GM21717 (cell line): ENCODE measurements around the gene PGP.
"Not testable (repeated sequence)": the region's sequence is repeated elsewhere in the genome, so short reads cannot be mapped to it uniquely, and the experiment has no call there.

ENCODE experiments used
- ATAC-seq: cut with Tn5 transposase; IDR thresholded peaks from one replicate; pipeline ENCODE4 v1.9.1; 2021; ENCODE audit warnings: mild to moderate bottlenecking, moderate library complexity; ENCODE audit not compliant: unreplicated experiment

PGP gene

DNA sequence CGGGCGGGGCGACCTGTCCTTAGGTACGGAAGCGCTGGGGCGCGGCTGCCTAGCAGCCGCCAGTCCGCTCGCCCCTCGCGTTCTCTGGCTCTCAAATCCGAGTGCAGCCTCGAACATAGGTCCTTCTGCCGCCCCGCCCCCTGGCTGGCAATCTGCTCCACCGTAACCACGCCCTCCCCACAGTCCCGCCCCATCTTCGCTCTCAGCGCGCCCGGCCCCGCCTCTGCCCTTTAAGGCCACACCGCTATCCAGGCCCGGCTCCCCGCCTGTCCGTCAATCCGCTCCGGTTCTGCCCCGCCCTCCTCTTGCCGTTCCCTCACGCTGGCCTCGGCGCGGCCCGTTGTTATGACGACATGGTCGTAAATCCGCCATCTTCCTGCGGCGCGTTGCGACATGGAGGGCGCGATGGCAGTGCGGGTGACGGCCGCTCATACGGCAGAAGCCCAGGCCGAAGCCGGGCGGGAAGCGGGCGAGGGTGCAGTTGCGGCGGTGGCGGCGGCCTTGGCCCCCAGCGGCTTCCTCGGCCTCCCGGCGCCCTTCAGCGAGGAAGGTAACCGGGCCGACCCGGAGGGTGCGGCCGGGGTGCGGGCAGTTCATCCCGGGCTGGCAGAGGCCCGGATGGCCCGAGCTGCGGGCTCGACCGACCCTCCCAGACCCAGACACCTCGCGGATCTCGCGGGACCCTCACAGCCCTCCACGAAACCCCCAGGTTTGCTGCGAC lies 8.7 kb upstream of the PGP start, which contains the start of gene E4F1:
E4F1 (plus strand) TSS at position 371 of the 721 bp plus-strand sequence; CDS start at position 394, 23 bp downstream.
- peak; percentile 83 for ATAC-seq

DNA sequence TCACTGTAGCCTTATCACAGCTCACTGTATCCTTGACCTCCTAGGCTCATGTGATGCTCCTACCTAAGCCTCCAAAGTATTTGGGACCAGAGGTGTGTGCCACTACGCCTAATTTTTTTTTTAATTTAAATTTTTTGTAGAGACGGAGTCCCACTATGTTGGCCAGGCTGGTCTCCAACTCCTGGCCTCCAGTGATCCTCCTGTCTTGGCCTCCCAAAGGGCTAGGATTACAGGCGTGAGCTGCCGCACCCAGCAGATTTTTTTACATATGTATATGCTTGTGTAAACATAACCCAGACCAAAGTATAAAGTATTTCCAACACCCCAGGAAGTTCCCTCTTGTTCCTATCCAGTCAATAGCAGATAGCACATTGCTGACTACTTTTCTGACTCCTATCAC lies 1.7 kb upstream of the PGP start:
- ATAC-seq: no peak

DNA sequence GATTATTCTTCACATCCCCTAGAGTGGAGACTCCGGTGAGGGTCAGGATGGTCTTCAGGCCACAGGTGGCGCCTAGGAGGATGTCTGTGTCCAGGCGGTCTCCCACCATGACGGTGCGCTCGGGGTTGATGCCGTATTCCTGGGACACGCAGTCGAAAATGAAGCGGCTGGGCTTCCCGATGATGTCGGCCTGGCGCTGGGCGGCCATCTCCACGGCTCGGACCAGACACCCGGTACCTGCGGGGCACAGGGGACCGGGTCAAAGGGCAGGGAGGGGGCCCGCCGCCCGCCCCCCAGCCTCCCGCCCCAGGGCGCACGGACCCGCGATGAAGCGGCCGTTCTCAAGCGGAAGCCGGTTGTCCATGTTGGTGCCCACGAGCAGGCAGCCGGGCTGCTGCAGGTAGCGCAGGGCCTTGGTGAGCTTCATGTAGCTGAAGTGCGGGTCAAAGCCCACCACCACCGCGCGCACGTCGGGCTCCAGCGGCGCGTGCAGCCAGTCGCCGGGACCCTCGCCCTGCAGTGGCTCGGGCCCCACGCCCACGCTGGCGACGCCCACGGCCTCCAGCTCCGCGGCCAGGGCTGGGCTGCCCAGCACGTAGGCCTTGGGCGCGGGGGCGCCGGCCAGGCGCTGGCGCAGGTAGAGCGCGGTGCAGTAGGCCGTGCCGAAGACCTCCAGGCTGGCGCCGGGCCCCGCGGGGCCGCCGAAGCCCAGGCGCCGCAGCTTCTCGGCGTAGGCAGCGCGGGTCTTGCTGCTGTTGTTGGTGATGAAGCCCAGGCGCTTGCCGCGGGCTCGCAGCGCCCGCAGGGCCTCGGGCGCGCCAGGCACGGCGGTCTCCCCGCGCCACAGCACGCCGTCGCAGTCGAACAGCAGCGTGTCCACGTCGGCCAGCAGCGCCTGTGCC lies 572 bp downstream of the PGP start:
- peak; percentile 13 for ATAC-seq

DNA sequence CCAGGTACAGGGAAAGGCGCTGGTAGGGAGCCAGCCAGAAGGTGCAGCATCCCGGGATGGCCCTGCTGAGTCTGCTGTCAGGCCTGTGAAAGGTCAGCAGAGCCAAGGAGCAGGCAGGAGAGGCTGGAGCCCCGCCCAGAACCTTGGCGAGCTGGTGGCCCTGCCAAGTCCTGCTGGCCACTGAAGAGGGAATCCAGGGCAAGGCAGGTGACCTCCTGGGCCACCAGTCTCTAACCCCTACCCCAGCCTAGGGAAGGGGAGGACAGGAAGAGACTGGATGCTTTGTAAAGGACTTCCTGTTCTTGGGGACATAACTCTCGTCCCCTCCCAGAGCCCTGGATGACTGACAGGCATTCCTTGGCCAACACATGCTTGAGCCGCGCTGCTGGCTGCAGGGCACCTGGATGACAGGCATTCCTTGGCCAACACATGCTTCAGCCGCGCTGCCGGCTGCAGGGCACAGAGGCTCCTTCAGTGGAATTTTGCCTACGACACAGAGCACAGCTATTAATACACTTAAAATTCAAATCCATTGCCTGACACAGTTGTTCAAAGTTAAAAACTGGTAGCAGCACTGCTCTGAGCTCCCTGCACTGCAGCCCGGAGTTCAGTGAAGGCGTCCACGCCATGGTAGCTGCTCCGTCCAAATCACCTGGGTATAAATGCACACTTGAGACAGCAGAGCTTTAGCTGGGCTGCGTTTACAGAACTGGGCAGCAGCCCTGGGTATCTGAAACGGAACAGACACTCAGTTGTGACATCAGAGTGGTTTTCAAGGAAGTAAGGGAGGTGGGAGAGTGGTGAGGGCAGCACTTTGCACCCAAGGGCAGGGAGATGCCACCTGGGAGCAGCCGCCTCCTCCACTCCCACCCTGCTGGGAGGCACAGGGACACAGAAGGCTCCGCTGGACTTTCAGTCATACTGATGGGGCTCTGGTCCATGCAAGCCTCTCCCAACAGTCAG lies 2.0 kb downstream of the PGP start:
- ATAC-seq: no peak

DNA sequence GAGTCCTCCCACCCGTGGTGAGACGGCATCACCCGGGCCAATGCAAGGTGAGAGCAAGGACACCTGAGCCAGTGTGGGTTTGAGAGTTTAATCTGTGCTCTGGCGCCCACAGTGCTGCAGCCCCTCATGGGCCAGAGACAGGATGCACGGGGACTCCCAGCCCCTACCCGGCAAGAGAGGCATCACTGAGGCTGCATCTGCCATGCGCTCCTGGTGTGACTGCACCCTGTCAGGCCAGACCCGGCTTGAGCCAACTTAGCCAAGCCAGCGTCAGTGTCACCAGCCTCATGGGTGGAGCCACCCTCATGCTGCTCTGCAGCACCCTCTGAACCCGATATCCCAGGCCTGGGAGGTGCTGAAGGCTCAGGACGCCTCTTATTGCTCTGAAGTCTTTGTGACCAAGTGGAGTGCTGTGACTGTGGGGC lies 2.7 kb downstream of the PGP start:
- no peak for ATAC-seq

DNA sequence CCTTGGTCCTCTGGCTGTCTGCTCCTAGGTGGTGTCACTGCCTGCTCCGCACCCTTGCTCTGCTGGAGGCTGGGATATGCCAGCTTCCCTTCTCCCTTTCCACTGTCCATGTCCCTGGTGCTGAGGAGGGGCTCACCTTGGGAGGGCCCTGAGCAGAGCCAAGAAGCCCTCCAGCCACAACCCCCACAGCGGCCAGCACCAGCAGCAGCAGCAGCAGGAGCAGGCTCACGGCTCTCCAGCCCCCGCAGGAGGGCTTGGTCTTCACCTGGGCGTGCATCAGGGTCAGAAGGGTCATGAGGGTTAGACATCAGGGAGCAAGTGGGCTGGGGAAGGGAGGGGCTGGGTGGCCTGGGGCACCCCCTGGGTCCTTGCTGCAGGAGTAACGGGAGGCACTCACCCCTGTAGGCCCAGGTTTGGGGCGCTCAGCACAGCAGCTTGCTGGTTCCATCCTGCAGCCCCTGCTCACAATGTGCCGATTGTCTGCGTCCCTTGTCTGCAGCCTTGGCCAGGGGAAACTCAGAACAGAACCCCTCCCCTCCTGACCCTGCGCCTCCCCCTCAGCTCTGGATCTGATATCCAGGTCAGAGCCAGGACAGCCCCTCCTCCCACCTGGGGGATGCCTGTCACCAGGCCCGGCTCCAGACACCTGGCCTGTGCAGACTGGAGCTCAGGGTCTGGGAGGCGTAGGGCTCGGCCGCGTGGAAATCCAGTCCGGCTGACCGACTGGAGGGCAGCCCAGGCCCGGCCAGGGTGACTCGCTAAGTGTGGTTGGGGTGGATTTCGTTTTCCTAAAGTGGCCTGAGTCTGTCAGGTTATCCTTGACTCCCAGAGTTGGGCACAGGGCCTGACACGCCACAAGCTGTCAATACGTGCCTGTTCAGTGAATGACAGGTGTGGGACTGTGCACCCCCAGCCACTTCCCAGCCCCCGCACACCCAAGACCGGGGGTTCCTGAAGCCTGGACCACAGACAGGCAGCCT lies 4.0 kb downstream of the PGP start, which contains the start of gene BRICD5:
BRICD5 (minus strand) TSS at position 478 of the 980 bp plus-strand sequence; CDS start at position 448, 30 bp downstream.
- no peak for ATAC-seq

DNA sequence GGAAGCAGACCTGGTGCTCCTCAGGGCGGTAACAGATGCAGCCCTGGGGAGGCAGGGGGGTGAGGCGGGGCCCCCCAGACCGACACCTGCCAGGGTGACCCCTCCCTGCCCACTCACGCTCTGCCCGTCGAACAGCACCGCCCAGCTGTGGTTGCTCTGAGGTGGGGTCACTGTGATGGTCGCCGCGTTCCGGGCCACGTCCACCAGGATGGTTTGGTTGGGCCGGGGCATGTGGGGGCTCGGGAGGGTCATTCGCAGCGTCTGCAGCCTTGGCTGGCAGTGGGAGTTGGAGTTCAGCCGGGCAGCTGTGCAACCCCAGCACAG lies 4.7 kb downstream of the PGP start:
- no peak for ATAC-seq

DNA sequence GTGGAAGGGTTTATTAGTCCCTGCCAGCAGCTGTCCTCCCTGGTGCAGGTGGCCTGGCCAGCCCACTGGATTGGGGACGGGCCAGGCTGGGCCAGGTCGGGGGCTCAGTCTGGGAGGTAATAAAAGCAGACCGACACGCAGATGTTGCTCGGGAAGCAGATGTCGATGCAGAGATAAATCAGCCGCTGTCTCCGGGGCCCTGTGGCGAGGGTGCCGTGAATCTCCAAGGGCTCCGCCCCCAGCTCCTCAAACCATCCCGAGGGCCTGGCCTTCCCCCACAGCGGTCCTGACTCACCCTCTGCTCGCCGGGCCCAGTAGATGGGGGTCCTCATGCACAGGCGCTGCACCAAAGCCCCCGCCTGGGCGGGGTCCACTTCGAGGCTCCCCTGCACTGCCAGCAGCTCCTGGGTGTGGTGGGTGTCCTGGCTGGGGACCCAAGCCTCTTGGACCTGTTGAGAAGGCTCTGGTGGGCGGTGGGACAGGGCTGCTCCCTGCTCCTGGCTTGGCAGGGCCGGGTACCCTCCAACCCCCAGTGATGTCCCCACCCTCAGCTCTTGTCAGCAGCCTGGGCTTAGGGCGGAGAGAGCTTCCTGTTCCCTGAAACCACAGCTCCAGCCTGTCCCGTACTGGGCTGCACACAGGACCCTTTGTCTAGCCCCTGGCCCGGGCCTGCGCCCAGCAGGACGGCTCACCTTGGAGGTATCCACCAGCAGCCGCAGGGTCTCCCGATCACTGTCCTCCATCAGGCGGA lies 5.2 kb downstream of the PGP start:
- ATAC-seq: no peak

DNA sequence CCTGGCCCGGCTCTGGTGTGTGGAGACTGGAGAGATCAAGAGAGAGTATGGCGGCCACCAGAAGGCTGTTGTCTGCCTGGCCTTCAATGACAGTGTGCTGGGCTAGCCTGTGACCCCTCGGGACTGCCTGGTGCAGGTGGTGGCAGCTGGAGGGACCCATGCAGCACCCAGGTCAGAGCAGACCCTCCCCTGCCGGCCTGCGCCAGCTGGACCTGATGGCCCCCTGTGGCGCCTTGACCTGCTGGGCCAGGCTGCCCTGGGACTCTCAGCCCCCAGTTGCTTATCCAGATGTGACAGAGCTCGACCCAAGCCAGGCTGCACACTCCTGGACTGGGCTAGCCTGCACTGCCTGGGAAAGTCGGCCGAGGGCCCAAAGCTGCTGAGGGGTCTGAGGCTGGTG lies 5.9 kb downstream of the PGP start:
- ATAC-seq: no peak

DNA sequence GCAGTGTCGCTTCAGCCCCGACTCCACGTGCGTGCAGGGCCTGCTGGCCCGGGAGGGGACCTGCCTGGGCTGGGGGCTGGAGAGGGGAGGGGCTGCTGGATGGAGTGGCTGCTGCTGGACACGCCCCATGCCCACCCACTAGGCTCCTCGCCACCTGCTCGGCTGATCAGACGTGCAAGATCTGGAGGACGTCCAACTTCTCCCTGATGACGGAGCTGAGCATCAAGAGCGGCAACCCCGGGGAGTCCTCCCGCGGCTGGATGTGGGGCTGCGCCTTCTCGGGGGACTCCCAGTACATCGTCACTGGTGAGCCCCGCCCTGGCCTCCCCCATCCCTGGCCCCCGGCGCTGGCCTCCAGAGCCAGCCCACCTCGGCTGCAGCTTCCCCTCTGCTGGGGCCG lies 6.3 kb downstream of the PGP start:
- no peak for ATAC-seq

DNA sequence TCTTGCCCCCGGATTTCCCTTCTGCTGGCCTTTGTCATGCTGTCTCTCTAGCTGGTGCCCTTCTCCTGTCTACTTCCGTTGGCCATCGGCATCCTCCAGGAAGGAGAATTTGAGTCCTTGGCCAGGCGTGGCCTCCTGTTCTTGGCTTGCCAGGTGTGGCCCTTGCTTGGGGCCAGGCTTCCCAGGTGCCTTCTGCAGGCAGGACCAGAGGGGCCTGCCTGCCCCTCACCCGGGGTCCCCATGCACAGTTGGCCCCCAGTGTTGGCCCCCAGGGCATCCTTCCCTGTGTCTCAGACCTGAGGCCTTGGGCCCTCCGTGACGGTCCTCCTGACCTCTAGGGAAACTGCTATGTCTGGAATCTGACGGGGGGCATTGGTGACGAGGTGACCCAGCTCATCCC lies 6.8 kb downstream of the PGP start:
- no peak for ATAC-seq

DNA sequence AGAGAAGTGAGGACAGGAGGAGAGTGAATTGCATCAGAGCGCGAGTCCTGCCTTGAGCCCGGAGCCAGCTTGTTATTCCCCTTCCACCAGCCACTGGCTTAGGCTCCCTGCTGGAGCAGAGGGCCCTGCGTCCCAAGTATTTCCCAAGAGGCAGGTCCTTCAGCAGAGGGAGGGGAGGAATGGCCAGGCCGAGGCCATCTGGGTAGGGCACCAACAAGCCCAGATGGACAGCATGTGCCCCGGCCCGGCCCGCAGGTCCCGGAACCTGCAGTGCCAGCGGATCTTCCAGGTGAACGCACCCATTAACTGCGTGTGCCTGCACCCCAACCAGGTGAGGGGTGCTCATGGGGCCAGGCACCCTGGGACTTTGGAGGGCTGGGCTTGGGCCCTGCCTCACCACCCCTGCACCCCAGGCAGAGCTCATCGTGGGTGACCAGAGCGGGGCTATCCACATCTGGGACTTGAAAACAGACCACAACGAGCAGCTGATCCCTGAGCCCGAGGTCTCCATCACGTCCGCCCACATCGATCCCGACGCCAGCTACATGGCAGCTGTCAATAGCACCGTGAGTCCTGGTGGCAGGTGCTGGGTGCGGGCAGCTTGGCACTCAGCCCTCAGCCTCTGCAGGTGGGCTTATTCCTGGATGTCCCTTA lies 7.7 kb downstream of the PGP start:
- ATAC-seq: no peak

DNA sequence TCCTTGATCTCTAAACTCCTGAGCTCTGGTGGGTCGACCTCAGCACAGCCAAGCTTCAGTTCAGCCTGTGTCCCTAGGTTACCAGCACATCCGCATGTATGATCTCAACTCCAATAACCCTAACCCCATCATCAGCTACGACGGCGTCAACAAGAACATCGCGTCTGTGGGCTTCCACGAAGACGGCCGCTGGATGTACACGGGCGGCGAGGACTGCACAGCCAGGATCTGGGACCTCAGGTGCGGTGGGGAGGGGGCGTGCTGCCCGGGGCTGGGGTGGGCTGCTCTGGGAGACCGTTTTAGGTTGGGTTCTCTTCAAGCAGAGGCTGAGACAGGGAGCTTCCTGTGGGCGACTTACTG lies 8.2 kb downstream of the PGP start:
- ATAC-seq: no peak

DNA sequence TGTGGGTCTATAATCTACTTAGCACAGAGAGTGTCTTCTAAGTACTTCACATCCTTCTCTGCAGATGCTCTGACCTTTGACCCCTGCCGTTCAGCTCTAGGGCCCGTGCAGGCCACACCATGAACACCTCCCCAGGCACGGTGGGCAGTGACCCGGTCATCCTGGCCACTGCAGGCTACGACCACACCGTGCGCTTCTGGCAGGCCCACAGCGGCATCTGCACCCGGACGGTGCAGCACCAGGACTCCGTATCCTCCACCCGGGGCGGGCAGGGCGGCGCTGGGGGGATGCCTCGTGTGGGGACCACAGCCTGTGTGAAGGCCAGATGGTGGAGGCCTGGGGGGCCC lies 8.7 kb downstream of the PGP start:
- peak; percentile 12 for ATAC-seq

DNA sequence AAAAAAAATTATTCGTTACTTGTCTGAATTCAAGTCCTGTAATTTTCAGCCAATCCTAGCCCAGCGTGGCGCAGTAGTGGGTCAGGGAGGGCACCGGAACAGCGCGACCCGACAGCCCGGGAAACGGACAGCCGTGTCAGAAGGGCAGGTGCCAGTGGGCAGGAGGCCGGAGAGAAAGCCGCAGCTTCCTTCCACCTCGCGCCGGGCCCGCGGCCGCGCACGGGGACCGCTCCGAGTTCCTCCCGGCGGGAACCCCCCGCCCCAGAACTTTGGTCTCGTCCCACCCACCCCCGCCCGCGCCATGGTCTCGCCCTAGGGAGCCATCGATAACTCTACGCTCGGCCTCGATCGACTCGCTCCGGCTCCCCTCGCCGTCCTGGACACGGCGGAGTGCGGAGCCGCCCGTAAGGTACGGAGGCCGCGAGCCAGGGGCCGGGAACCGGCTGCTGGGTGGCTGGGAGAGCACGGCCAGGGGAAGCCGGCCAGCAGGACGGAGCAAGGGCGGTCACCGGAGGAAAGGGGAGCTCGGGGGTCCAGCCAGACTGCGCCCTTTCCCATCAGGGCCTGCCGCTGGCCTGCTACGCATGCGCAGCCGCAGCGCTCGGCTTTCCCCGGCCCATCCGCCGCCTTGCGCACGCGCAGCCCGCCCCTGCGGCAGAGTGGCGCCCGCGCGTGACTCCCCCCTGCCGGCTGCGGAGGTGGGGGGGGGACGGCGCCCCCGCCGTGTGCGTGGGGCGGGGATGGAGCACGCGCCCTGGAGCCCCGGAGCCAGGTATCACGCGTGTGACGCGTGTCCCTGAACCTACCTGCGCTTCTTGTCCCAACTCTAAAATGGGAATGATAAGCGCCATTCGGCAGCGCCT lies 9.3 kb downstream of the PGP start, which contains the start of gene MLST8:
MLST8 (plus strand) TSS at position 351 of the 863 bp plus-strand sequence. CDS start 632 bp downstream, outside the sequence.
- peak; percentile 43 for ATAC-seq

DNA sequence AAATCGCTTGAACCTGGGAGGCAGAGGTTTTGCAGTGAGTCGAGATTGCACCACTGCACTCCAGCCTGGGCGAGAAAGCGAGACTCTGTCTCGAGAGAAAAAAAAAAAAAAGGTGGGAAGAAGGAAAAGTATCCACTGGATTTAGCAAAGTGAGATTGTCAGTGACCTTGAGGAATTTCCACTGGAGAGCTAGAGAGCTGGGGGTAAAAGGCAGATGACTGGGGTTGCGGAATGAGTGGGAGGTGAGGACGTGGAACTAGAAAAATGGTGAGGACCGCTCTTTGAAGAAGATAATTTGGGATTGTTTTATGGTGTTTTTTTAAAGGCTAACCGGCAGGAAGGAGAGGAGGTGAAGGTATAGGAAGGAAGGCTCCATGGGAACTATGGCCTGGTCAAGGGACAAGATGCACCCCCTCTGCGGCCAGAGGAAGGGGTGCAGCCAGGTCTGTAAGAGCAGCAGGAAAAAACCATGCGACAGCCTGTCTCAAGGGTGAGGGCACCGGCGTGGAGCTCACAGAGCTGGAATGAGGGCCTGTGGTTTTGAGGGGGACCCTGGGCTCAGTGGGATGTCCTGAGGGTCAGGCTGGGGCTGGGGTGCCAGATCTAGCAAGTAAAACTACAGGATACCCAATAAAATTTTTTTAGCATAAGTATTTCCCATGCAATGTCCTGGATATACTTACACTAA lies 10.1 kb downstream of the PGP start:
- no peak for ATAC-seq

DNA sequence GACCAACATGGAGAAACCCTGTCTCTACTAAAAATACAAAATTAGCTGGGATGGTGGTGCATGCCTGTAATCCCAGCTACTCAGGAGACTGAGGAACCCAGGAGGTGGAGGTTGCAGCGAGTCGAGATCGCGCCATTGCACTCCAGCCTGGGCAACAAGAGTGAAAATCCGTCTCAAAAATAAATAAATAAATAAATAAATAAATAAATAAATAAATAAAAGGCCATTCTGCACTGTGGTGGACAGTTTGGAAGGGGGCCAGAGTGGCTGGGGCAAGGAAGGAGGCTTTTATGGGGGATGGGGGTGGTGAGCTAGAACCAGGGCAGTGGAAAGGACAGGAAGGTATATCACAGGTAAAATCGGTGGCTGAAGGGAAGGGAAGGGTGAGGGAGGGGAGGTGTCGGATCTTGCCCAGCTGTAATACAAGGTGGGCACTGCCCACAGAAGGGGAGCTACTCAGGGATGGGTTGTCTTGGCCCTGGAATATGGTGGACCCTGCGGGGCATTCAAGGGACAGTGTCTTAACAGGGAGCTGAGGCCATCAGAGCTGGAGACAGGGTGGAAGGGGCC lies 11.4 kb downstream of the PGP start:
- not testable (repeated sequence) for ATAC-seq
